IgD-negative memory B cell (primary cell): Measurements from ENCODE around the gene ITGA6. TPM values are rescaled to one million over a fixed set of nuclear protein-coding genes. Genes with fewer than 3 reads are reported as not detected.

Experiments used
- polyA plus RNA-seq: library from polyadenylated mRNA; unstranded; fragments of 300-500 nt; fragmentation: Illumina TruSeq; gene quantifications from one replicate; pipeline ENCODE4 v1.2.3, GENCODE V29; 2021

The ITGA6 gene
- polyA plus RNA-seq, 1 donor from 2014 or later: 2.0 TPM

Other genes with a start within 250 kb of the ITGA6 start
- 17.9 TPM for gene PDK1, start 128.5 kb downstream of the ITGA6 start, polyA plus RNA-seq